ENCODE measurements around the gene SLC25A44. TPM values are rescaled to one million over a fixed set of nuclear protein-coding genes. Genes with fewer than 3 reads are reported as not detected.
A peak's percentile ranks its signal among the peaks of the same experiment; 100 is the strongest.

SLC25A44 gene
- total RNA-seq, 1 donor from 2014 or later, result 67.9 TPM

GRCh38 chr1:156226782-156227181, 32.9 kb downstream of the SLC25A44 start:
- Mint-ChIP-seq H3K4me3 (no peak overlapping the region), H3K27ac (peak overlapping the region; percentile 90), H3K27me3 (no peaks in the 10 kb centered on the region), H3K4me1 (peaks cover 41% of the 10 kb centered on the region), H3K36me3 (ENCODE audit: low read depth) (peaks cover 38% of the 10 kb centered on the region), H3K9me3 (no peaks in the 10 kb centered on the region)
- intact Hi-C loops (cut with micrococcal nuclease), result no loop called here
- no peak for DNase-seq

GRCh38 chr1:156228501-156228900, 34.6 kb downstream of the SLC25A44 start:
- Mint-ChIP-seq H3K4me3 (no peak overlapping the region), H3K36me3 (ENCODE audit: low read depth) (peaks cover 34% of the 10 kb centered on the region), H3K9me3 (no peaks in the 10 kb centered on the region), H3K4me1 (peaks cover 24% of the 10 kb centered on the region), H3K27me3 (no peaks in the 10 kb centered on the region), H3K27ac (peak overlapping the region; percentile 46)
- no peak for DNase-seq
- intact Hi-C loops (cut with micrococcal nuclease), result no loop called here

- no peak for DNase-seq
- Mint-ChIP-seq H3K9me3 (no peaks in the 10 kb centered on the region), H3K4me1 (peaks cover 21% of the 10 kb centered on the region), H3K27me3 (no peaks in the 10 kb centered on the region), H3K36me3 (ENCODE audit: low read depth) (peaks cover 40% of the 10 kb centered on the region), H3K4me3 (no peak overlapping the region), H3K27ac (no peak overlapping the region)
- intact Hi-C loops (cut with micrococcal nuclease), result no loop called here
Observed at GRCh38 chr1:156229809-156230472, 36.0 kb downstream of the SLC25A44 start.

GRCh38 chr1:156230473-156230837, 36.6 kb downstream of the SLC25A44 start:
- H3K27ac Mint-ChIP-seq, result no peak overlapping the region
- H3K27me3 Mint-ChIP-seq, result no peaks in the 10 kb centered on the region
- no peak for DNase-seq
- H3K4me1 Mint-ChIP-seq, result peaks cover 18% of the 10 kb centered on the region
- no peaks in the 10 kb centered on the region for H3K9me3 Mint-ChIP-seq
- peaks cover 38% of the 10 kb centered on the region for H3K36me3 Mint-ChIP-seq (ENCODE audit: low read depth)
- intact Hi-C loops (cut with micrococcal nuclease), result no loop called here
- H3K4me3 Mint-ChIP-seq, result no peak overlapping the region

DNA sequence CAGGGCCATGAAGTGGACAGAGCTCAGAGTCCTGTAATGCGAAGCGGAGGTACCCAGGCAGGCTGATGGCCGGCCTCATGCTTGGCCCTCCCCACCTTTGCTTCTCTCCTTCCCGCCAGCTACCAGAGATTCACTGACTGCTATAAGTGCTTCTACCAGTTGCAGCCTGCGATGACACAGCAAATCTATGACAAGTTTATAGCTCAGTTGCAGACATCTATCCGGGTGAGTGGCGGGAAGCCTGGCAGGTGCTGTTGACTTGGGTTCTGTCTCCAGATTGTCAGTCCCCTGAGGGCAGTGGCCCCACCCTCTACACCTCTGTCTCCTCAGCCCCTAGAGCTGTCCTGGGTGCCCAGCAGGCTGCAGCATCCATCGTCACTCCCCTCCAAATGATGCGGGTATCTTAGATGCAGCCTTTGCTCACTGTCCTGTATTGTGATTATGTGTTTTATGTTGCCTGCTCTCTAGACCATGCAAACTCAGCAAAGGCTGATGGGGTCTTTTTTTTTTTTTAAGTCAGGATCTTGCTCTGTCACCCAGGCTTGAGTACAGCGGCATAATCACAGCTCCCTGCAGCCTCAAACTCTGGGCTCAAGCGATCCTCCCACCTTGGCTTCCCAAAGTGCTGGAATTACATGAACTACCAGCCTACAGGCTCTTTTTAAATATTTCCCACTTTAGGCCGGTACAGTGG, 38.4 kb downstream of the SLC25A44 start:
- Mint-ChIP-seq H3K36me3 (ENCODE audit: low read depth) (peaks cover 42% of the 10 kb centered on the region), H3K27me3 (no peaks in the 10 kb centered on the region), H3K27ac (peak overlapping the region; percentile 53), H3K9me3 (no peaks in the 10 kb centered on the region), H3K4me1 (peaks cover 14% of the 10 kb centered on the region), H3K4me3 (no peak overlapping the region)
- no peak for DNase-seq
- intact Hi-C loops (cut with micrococcal nuclease), result loop anchor here (1.0 kb wide), 1 partner anchor 11 kb away; no protein-coding TSS in a partner anchor

DNA sequence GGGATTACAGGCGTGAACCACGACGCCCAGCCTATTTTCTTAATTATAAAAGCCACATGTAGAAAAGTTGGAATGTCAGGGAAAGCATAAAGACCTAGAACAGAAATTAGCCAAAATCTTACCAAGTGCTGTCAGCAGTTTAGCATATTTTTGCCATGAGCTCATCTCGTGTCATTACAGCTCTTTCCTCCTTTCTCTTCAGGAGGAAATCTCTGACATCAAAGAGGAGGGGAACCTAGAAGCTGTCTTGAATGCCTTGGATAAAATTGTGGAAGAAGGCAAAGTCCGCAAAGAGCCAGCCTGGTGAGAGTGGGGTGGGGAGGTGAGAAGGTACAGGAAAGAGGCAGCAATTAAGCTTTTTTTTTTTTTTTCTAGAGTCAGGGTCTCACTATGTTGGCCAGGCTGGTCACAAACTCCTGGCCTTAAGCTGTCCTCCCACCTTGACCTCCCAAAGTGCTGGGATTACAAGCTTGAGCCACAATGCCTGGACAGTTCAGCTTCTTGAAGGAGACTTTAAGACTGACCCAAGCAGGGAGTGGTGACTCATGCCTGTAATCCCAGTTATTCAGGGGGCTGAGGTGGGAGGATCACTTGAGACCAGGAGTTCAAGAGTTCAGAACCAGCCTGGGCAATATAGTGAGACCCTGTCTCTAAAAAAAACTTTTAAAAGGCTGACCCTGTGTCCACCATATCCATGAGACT, 39.7 kb downstream of the SLC25A44 start:
- no peak for DNase-seq
- Mint-ChIP-seq H3K36me3 (ENCODE audit: low read depth) (peaks cover 46% of the 10 kb centered on the region), H3K9me3 (no peaks in the 10 kb centered on the region), H3K27ac (peak overlapping the region; percentile 27), H3K4me1 (peaks cover 9% of the 10 kb centered on the region), H3K4me3 (no peak overlapping the region), H3K27me3 (no peaks in the 10 kb centered on the region)
- intact Hi-C loops (cut with micrococcal nuclease), result no loop called here

GRCh38 chr1:156236164-156236563, 42.3 kb downstream of the SLC25A44 start:
- DNase-seq, result no peak
- H3K9me3 Mint-ChIP-seq, result no peaks in the 10 kb centered on the region
- intact Hi-C loops (cut with micrococcal nuclease), result no loop called here
- no peak overlapping the region for H3K4me3 Mint-ChIP-seq
- H3K4me1 Mint-ChIP-seq, result peaks cover 3% of the 10 kb centered on the region
- H3K27ac Mint-ChIP-seq, result no peak overlapping the region
- no peaks in the 10 kb centered on the region for H3K27me3 Mint-ChIP-seq
- H3K36me3 Mint-ChIP-seq (ENCODE audit: low read depth), result peaks cover 47% of the 10 kb centered on the region

DNA sequence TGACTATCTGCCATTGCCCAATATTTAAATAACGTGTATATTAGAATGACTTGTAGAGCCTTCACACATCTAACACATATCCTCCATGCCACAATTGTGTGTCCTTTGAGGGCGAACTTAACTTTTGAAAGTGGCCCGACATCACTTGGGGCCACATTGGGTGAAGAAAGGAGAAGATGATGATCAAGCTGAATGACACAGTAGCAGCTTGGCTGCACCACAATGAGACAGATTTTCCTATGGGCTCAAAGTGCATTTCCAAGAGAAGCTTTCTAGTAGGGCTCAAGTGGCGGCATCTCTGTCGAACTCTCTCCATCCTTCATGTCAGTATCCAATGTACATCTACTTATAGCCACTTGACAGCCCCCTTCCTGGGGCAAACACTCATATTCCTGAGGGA, 44.3 kb downstream of the SLC25A44 start:
- Mint-ChIP-seq H3K27me3 (no peaks in the 10 kb centered on the region), H3K27ac (no peak overlapping the region), H3K4me3 (no peak overlapping the region), H3K4me1 (peaks cover 3% of the 10 kb centered on the region), H3K9me3 (no peaks in the 10 kb centered on the region), H3K36me3 (ENCODE audit: low read depth) (peaks cover 45% of the 10 kb centered on the region)
- DNase-seq, result no peak
- intact Hi-C loops (cut with micrococcal nuclease), result no loop called here

DNA sequence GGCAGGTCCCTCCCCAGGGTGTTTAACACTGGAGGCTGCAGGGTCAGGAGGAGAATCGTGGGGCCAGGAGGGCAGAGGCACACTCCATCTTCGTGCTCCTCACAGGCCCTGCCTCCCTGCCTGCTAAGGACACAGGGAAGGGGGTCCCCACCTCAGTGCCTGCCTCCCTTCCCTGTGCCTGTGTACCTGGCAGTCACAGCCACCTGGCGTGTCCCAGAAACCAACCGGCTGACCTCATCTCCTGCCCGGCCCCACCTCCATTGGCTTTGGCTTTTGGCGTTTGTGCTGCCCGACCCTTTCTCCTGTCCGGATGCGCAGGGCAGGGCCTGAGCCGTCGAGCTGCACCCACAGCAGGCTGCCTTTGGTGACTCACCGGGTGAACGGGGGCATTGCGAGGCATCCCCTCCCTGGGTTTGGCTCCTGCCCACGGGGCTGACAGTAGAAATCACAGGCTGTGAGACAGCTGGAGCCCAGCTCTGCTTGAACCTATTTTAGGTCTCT, 47.5 kb downstream of the SLC25A44 start:
- peaks cover 16% of the 10 kb centered on the region for H3K4me1 Mint-ChIP-seq
- peaks cover 33% of the 10 kb centered on the region for H3K36me3 Mint-ChIP-seq (ENCODE audit: low read depth)
- intact Hi-C loops (cut with micrococcal nuclease), result no loop called here
- H3K27ac Mint-ChIP-seq, result no peak overlapping the region
- no peaks in the 10 kb centered on the region for H3K9me3 Mint-ChIP-seq
- no peak for DNase-seq
- H3K4me3 Mint-ChIP-seq, result no peak overlapping the region
- no peaks in the 10 kb centered on the region for H3K27me3 Mint-ChIP-seq

DNA sequence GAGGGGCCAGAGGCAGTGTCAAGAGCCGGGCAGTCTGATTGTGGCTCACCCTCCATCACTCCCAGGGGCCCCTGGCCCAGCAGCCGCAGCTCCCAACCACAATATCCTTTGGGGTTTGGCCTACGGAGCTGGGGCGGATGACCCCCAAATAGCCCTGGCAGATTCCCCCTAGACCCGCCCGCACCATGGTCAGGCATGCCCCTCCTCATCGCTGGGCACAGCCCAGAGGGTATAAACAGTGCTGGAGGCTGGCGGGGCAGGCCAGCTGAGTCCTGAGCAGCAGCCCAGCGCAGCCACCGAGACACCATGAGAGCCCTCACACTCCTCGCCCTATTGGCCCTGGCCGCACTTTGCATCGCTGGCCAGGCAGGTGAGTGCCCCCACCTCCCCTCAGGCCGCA, 48.0 kb downstream of the SLC25A44 start, which contains the start of gene BGLAP:
TSS of gene BGLAP (plus strand) at position 259 of the 400 bp plus-strand sequence. CDS start at position 307, 48 bp downstream.
- DNase-seq, result no peak
- no peaks in the 10 kb centered on the region for H3K9me3 Mint-ChIP-seq
- H3K4me3 Mint-ChIP-seq, result no peak within 1 kb of the TSS
- no peak within 1 kb of the TSS for H3K27ac Mint-ChIP-seq
- peaks cover 17% of the 10 kb centered on the region for H3K4me1 Mint-ChIP-seq
- H3K27me3 Mint-ChIP-seq, result no peaks in the 10 kb centered on the region
- intact Hi-C loops (cut with micrococcal nuclease), result no loop called here
- peaks cover 28% of the 10 kb centered on the region for H3K36me3 Mint-ChIP-seq (ENCODE audit: low read depth)

DNA sequence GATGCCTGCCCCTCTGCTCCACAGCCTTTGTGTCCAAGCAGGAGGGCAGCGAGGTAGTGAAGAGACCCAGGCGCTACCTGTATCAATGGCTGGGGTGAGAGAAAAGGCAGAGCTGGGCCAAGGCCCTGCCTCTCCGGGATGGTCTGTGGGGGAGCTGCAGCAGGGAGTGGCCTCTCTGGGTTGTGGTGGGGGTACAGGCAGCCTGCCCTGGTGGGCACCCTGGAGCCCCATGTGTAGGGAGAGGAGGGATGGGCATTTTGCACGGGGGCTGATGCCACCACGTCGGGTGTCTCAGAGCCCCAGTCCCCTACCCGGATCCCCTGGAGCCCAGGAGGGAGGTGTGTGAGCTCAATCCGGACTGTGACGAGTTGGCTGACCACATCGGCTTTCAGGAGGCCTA, 48.8 kb downstream of the SLC25A44 start:
- H3K4me3 Mint-ChIP-seq, result no peak overlapping the region
- H3K27me3 Mint-ChIP-seq, result no peaks in the 10 kb centered on the region
- DNase-seq, result no peak
- no peak overlapping the region for H3K27ac Mint-ChIP-seq
- H3K9me3 Mint-ChIP-seq, result no peaks in the 10 kb centered on the region
- H3K36me3 Mint-ChIP-seq (ENCODE audit: low read depth), result peaks cover 24% of the 10 kb centered on the region
- peaks cover 14% of the 10 kb centered on the region for H3K4me1 Mint-ChIP-seq
- intact Hi-C loops (cut with micrococcal nuclease), result loop anchor here (1.0 kb wide), 1 partner anchor 10 kb away; no protein-coding TSS in a partner anchor

DNA sequence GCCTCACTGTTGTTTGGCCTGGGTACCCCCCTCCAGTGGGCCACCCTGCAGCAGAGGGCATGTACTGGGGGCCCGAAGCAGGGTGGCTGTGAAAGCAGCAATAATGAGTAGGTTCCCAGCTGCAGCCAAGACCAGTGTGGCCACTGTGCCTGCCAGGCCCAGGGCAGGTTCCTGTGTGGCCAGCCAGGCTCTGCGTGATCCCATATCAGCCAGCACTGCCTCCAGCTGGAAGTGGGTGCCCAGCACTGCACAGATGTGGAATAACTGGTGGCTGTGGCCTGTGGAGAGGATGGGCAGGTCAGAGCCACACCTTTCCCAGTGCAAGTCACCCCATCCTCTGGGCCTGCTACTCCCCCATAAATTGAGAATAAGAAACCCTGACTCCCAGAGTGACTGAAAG, 50.2 kb downstream of the SLC25A44 start:
- Mint-ChIP-seq H3K4me3 (no peak overlapping the region), H3K27ac (no peak overlapping the region), H3K27me3 (no peaks in the 10 kb centered on the region), H3K4me1 (peaks cover 14% of the 10 kb centered on the region), H3K9me3 (no peaks in the 10 kb centered on the region), H3K36me3 (ENCODE audit: low read depth) (peaks cover 16% of the 10 kb centered on the region)
- no peak for DNase-seq
- intact Hi-C loops (cut with micrococcal nuclease), result no loop called here

GRCh38 chr1:156244712-156245111, 50.8 kb downstream of the SLC25A44 start:
- Mint-ChIP-seq H3K27ac (peak overlapping the region; percentile 27), H3K27me3 (no peaks in the 10 kb centered on the region)
- intact Hi-C loops (cut with micrococcal nuclease), result no loop called here

More at GRCh38 chr1:156244712-156245111, 50.8 kb downstream of the SLC25A44 start:
- DNase-seq, result no peak
- Mint-ChIP-seq H3K9me3 (no peaks in the 10 kb centered on the region), H3K36me3 (ENCODE audit: low read depth) (peaks cover 14% of the 10 kb centered on the region), H3K4me1 (peaks cover 14% of the 10 kb centered on the region), H3K4me3 (peak overlapping the region; percentile 80)
